Measurements from ENCODE around the gene CAPG. TPM values are rescaled to one million over a fixed set of nuclear protein-coding genes. Genes with fewer than 3 reads are reported as not detected.

CAPG gene
- total and polyA plus RNA-seq, 9 of the 15 experiments (the other 6 are each of a cell fraction or from before 2014, with no cell fraction given) = 10.6 to 90.4 (median 56.0) TPM

GRCh38 chr2:85445316-85446295, 35.4 kb upstream of the CAPG start:
- Histone ChIP-seq H2AFZ (ENCODE audit: low read depth, low read length) (no peak overlapping the region), H3K27ac (ENCODE audit: extremely low read depth, low read depth, low read length) (no peak overlapping the region), H3K4me2 (ENCODE audit: insufficient read depth, low read length) (no peak overlapping the region)
- TF ChIP-seq ZNF133 (CRISPR knock-in tag; IDR thresholded peaks at IDR 0.05) = no peak
- TF ChIP-seq ERF (CRISPR knock-in tag; IDR thresholded peaks at IDR 0.05) = no peak
- TF ChIP-seq ZNF589 (CRISPR knock-in tag; IDR thresholded peaks at IDR 0.05; ENCODE audit: low read depth) = peak; percentile 57; the same call in 1 of the 2 replicates
- peak; percentile 39; the same call in 1 of the 2 replicates for TF ChIP-seq ATF7 (IDR thresholded peaks at IDR 0.05)
- TF ChIP-seq NR2C2 (CRISPR knock-in tag; IDR thresholded peaks at IDR 0.05) = no peak
- peak; percentile 24; the same call in 1 of the 2 replicates for TF ChIP-seq NR2C2 (tag; IDR thresholded peaks at IDR 0.05)
- TF ChIP-seq DMBX1 (CRISPR knock-in tag; IDR thresholded peaks at IDR 0.05; ENCODE audit: borderline replicate concordance) = peak; percentile 59; the same call in 1 of the 2 replicates
- peak; percentile 53; the same call in 1 of the 2 replicates for TF ChIP-seq ATF3 (IDR thresholded peaks at IDR 0.05)
- TF ChIP-seq ATF3 (CRISPR knock-in tag; conservative IDR thresholded peaks at IDR 0.05) = no peak
- 0 out of 2 replicates have a peak, but pooled peaks have one; percentile 22 for TF ChIP-seq NFRKB (IDR thresholded peaks at IDR 0.05; ENCODE audit: low read depth)
- no peak for TF ChIP-seq SP2 (IDR thresholded peaks at IDR 0.05; ENCODE audit: extremely low read depth, low read depth, low read length, poor library complexity, severe bottlenecking)
- TF ChIP-seq ZBTB9 (CRISPR knock-in tag; IDR thresholded peaks at IDR 0.05) = peak; percentile 31; the same call in 1 of the 2 replicates
- peak; percentile 41; the same call in 1 of the 2 replicates for TF ChIP-seq ZNF592 (IDR thresholded peaks at IDR 0.05)
- TF ChIP-seq ZNF583 (CRISPR knock-in tag; IDR thresholded peaks at IDR 0.05) = 0 out of 2 replicates have a peak, but pooled peaks have one; percentile 22

More at GRCh38 chr2:85445316-85446295, 35.4 kb upstream of the CAPG start:
- no peak for DNase-seq (ENCODE audit: extremely low read depth in 1 of 4, low spot score in 3 of 4)
- ChIA-PET CTCF (ENCODE audit: low intra/inter-chr PET ratio) (no interaction called here), POLR2A (interaction anchor here (0.5 to 63.9 kb wide), 13 partner anchors 8 to 117 kb away, joined by 3 to 1576 read pairs (median 3); partner anchors contain the start of gene MAT2A)
- H3K9me1 ChIP-seq (ENCODE audit: control insufficient read depth, insufficient read depth, low read length) = peaks cover 2% of the 10 kb centered on the region
- ATAC-seq = peak; percentile 43
- in situ Hi-C loops (cut with MboI) (no loop called here), intact Hi-C loops (cut with micrococcal nuclease) (no loop called here)
- H3K9ac ChIP-seq (ENCODE audit: insufficient read depth in 1 of 2, low read depth in 2 of 2, low read length in 2 of 2) = peak overlapping the region in 1 of 2 experiments; percentile 67; a peak in 2 of 4 replicates
- H4K20me1 ChIP-seq (replicated peaks; ENCODE audit: control insufficient read depth, insufficient read depth, low read length) = no peaks in the 10 kb centered on the region
- no peaks in the 10 kb centered on the region for H3K27me3 ChIP-seq (ENCODE audit: control insufficient read depth in 2 of 2, insufficient read depth in 2 of 2, low read length in 2 of 2)
- peaks cover 13 to 14% of the 10 kb centered on the region in 2 experiments; a peak in 4 of 5 replicates for H3K4me1 ChIP-seq (replicated peaks in 1 of 2; ENCODE audit: control insufficient read depth in 2 of 2, insufficient read depth in 2 of 2, low read length in 2 of 2)
- 72% methylated on average over 5 of the region's 5 CpGs for WGBS (ENCODE audit: insufficient coverage, low coverage, missing lambda C conversion rate)
- H3K79me2 ChIP-seq (ENCODE audit: control insufficient read depth, insufficient read depth, low read length) = no peaks in the 10 kb centered on the region
- H3K4me3 ChIP-seq = no peak overlapping the region
- BruUV-seq (replicated peaks) = no TSS peak
- FAIRE-seq = no peak
- no peaks in the 10 kb centered on the region for H3K9me3 ChIP-seq (replicated peaks; ENCODE audit: control insufficient read depth, insufficient read depth, low read depth, low read length)
- no peaks in the 10 kb centered on the region for H3K36me3 ChIP-seq (ENCODE audit: control insufficient read depth, insufficient read depth, low read length)
